ENCODE measurements around the gene TRPV2. TPM values are rescaled to one million over a fixed set of nuclear protein-coding genes. Genes with fewer than 3 reads are reported as not detected.

The TRPV2 gene
- total and polyA plus RNA-seq, 10 of the 15 experiments (the other 5 are each of a cell fraction or from before 2014, with no cell fraction given): 8.9 to 94.4 (median 54.1) TPM

- TF ChIP-seq ZNF24 (IDR thresholded peaks at IDR 0.05): no peak
- TF ChIP-seq RFX5 (IDR thresholded peaks at IDR 0.05; ENCODE audit: low read depth, low read length): 0 out of 2 replicates have a peak, but pooled peaks have one; percentile 15
- peak; percentile 99 for TF ChIP-seq KLF5 (IDR thresholded peaks at IDR 0.05; ENCODE audit: partially characterized antibody)
- TF ChIP-seq KDM1A (IDR thresholded peaks at IDR 0.05; ENCODE audit: borderline replicate concordance): no peak
- TF ChIP-seq, protein P1, sequence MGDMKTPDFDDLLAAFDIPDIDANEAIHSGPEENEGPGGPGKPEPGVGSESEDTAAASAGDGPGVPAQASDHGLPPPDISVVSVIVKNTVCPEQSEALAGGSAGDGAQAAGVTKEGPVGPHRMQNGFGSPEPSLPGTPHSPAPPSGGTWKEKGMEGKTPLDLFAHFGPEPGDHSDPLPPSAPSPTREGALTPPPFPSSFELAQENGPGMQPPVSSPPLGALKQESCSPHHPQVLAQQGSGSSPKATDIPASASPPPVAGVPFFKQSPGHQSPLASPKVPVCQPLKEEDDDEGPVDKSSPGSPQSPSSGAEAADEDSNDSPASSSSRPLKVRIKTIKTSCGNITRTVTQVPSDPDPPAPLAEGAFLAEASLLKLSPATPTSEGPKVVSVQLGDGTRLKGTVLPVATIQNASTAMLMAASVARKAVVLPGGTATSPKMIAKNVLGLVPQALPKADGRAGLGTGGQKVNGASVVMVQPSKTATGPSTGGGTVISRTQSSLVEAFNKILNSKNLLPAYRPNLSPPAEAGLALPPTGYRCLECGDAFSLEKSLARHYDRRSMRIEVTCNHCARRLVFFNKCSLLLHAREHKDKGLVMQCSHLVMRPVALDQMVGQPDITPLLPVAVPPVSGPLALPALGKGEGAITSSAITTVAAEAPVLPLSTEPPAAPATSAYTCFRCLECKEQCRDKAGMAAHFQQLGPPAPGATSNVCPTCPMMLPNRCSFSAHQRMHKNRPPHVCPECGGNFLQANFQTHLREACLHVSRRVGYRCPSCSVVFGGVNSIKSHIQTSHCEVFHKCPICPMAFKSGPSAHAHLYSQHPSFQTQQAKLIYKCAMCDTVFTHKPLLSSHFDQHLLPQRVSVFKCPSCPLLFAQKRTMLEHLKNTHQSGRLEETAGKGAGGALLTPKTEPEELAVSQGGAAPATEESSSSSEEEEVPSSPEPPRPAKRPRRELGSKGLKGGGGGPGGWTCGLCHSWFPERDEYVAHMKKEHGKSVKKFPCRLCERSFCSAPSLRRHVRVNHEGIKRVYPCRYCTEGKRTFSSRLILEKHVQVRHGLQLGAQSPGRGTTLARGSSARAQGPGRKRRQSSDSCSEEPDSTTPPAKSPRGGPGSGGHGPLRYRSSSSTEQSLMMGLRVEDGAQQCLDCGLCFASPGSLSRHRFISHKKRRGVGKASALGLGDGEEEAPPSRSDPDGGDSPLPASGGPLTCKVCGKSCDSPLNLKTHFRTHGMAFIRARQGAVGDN (IDR thresholded peaks at IDR 0.05): peak; percentile 55
- TF ChIP-seq NBN (IDR thresholded peaks at IDR 0.05): peak; percentile 83
- no peak for TF ChIP-seq STAT3 (IDR thresholded peaks at IDR 0.05; ENCODE audit: low read depth, low read length)
- TF ChIP-seq CHD2 (IDR thresholded peaks at IDR 0.05; ENCODE audit: borderline replicate concordance, low read depth, low read length): peak; percentile 76; the same call in 1 of the 2 replicates
- 0 out of 2 replicates have a peak, but pooled peaks have one; percentile 26 for TF ChIP-seq WRNIP1 (IDR thresholded peaks at IDR 0.05; ENCODE audit: borderline replicate concordance, low read depth, low read length)
- peak; percentile 87 for TF ChIP-seq NR2F1 (conservative IDR thresholded peaks at IDR 0.05)
- no peak; the same call in 1 of the 2 replicates for TF ChIP-seq MTA2 (IDR thresholded peaks at IDR 0.05; ENCODE audit: low read depth)
- TF ChIP-seq IKZF2 (IDR thresholded peaks at IDR 0.05): peak; percentile 72
- TF ChIP-seq TARDBP (IDR thresholded peaks at IDR 0.05; ENCODE audit: borderline replicate concordance): peak; percentile 72; the same call in 1 of the 2 replicates
- TF ChIP-seq HCFC1 (IDR thresholded peaks at IDR 0.05; ENCODE audit: low read length): peak; percentile 68
- TF ChIP-seq NFYB (IDR thresholded peaks at IDR 0.05; ENCODE audit: insufficient read depth, low read depth, low read length): peak; percentile 82
- peak; percentile 77; the same call in 1 of the 2 replicates for TF ChIP-seq FOXM1 (IDR thresholded peaks at IDR 0.05; ENCODE audit: low read depth, low read length)
- no peak for TF ChIP-seq KAT2A (conservative IDR thresholded peaks at IDR 0.05; ENCODE audit: control insufficient read depth, low read depth, low read length)
- peak; percentile 99 for TF ChIP-seq JUND (IDR thresholded peaks at IDR 0.05; ENCODE audit: low read depth, low read length)
- peak; percentile 71 for TF ChIP-seq MYC (IDR thresholded peaks at IDR 0.05; ENCODE audit: insufficient read depth, insufficient read length, insufficient replicate concordance, low read length, severe bottlenecking)
- TF ChIP-seq SIN3A (IDR thresholded peaks at IDR 0.05; ENCODE audit: low read depth, low read length): peak; percentile 81
- peak; percentile 81 for TF ChIP-seq CREB1 (IDR thresholded peaks at IDR 0.05; ENCODE audit: low read depth)
- TF ChIP-seq PRDM15 (CRISPR knock-in tag; IDR thresholded peaks at IDR 0.05): no peak
- TF ChIP-seq, protein P2, sequence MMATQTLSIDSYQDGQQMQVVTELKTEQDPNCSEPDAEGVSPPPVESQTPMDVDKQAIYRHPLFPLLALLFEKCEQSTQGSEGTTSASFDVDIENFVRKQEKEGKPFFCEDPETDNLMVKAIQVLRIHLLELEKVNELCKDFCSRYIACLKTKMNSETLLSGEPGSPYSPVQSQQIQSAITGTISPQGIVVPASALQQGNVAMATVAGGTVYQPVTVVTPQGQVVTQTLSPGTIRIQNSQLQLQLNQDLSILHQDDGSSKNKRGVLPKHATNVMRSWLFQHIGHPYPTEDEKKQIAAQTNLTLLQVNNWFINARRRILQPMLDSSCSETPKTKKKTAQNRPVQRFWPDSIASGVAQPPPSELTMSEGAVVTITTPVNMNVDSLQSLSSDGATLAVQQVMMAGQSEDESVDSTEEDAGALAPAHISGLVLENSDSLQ (IDR thresholded peaks at IDR 0.05): peak; percentile 97
Measured at GRCh38 chr17:16438557-16439302, 23.4 kb downstream of the TRPV2 start (continued).

All from GM12878 (cell line).